ENCODE results near the gene RRAGD. TPM values are rescaled to one million over a fixed set of nuclear protein-coding genes. Genes with fewer than 3 reads are reported as not detected.

The RRAGD gene
- total RNA-seq, 1 donor from 2014 or later: 8.0 TPM

DNA sequence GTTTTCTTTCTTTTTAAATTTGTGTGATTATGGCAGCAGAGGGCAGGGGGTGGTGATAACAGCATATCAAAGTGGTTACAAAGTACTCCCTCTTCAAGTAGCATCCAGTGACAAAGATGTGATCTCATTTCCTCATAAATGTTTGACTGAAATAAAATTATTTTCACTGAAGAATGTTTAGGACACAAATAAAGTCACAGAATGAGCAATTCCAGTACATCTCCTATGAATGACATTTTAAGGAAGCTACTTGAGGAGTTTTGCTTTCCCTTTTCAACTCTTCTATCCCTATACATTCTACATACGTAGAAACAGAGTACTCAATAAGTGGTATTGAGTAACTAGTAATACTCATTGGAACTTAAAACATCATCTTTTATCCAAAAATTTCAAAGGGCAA, 83.1 kb downstream of the RRAGD start:
- TF ChIP-seq, protein P1, sequence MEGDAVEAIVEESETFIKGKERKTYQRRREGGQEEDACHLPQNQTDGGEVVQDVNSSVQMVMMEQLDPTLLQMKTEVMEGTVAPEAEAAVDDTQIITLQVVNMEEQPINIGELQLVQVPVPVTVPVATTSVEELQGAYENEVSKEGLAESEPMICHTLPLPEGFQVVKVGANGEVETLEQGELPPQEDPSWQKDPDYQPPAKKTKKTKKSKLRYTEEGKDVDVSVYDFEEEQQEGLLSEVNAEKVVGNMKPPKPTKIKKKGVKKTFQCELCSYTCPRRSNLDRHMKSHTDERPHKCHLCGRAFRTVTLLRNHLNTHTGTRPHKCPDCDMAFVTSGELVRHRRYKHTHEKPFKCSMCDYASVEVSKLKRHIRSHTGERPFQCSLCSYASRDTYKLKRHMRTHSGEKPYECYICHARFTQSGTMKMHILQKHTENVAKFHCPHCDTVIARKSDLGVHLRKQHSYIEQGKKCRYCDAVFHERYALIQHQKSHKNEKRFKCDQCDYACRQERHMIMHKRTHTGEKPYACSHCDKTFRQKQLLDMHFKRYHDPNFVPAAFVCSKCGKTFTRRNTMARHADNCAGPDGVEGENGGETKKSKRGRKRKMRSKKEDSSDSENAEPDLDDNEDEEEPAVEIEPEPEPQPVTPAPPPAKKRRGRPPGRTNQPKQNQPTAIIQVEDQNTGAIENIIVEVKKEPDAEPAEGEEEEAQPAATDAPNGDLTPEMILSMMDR (IDR thresholded peaks at IDR 0.05; ENCODE audit: unreplicated experiment): no peak
- Mint-ChIP-seq H3K27me3 (no peaks in the 10 kb centered on the region), H3K9me3 (ENCODE audit: low read depth) (no peaks in the 10 kb centered on the region), H3K4me3 (ENCODE audit: low read depth) (no peak overlapping the region), H3K36me3 (ENCODE audit: insufficient read depth) (peaks cover 19% of the 10 kb centered on the region), H3K4me1 (ENCODE audit: low read depth) (peaks cover 25% of the 10 kb centered on the region), H3K27ac (peak overlapping the region; percentile 78)
- no peak for DNase-seq (ENCODE audit: low spot score, unreplicated experiment)

DNA sequence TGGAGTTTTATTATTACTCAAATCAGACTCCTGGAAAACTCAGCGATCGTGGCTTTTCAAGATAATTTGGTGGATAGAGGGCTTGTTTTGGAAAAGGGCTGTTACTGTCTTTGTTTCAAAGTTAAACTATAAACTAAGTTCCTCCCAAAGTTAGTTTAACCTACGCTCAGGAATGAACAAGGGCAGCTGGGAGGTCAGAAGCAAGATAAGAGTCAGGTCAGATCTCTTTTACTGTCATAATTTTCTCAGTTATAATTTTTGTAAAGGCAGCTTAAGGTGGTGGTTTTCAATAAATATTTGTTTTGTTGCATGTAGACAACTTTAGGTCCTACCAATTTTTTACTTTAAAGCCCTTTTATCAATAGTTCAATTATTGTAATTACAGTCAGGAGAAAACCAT, 87.8 kb downstream of the RRAGD start:
- H3K36me3 Mint-ChIP-seq (ENCODE audit: insufficient read depth): peaks cover 40% of the 10 kb centered on the region
- H3K9me3 Mint-ChIP-seq (ENCODE audit: low read depth): peaks cover 24% of the 10 kb centered on the region
- H3K27ac Mint-ChIP-seq: peak overlapping the region; percentile 87
- no peaks in the 10 kb centered on the region for H3K27me3 Mint-ChIP-seq
- peaks cover 35% of the 10 kb centered on the region for H3K4me1 Mint-ChIP-seq (ENCODE audit: low read depth)
- no peak for DNase-seq (ENCODE audit: low spot score, unreplicated experiment)
- H3K4me3 Mint-ChIP-seq (ENCODE audit: low read depth): no peak overlapping the region
- TF ChIP-seq, protein P1 (IDR thresholded peaks at IDR 0.05; ENCODE audit: unreplicated experiment): no peak

DNA sequence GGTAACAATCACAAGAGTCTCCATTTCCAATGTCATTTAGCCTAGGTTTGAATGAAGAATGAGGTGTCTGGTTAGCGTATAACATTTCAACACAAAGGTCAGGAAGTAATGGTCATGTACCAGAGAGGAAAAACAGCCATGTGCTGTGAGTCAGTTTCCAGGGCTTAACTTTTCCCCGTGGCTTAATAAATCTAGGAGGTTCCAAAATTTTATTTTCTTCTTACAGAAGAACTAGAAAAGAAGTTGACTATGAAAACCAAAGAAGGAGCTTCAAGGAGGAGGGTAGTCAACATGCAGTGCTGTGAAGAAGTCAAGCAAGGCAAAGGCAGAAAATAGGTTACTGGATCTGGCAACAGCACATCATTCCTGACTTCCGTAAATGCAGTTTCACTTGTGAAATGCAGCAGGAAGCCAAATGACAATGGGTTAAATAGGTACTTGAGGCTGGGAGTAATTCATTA, 88.5 kb downstream of the RRAGD start:
- Mint-ChIP-seq H3K4me1 (ENCODE audit: low read depth) (peaks cover 28% of the 10 kb centered on the region), H3K36me3 (ENCODE audit: insufficient read depth) (peaks cover 36% of the 10 kb centered on the region), H3K27ac (peak overlapping the region; percentile 11), H3K4me3 (ENCODE audit: low read depth) (no peak overlapping the region), H3K9me3 (ENCODE audit: low read depth) (peaks cover 26% of the 10 kb centered on the region), H3K27me3 (no peaks in the 10 kb centered on the region)
- no peak for DNase-seq (ENCODE audit: low spot score, unreplicated experiment)
- TF ChIP-seq, protein P1 (IDR thresholded peaks at IDR 0.05; ENCODE audit: unreplicated experiment): no peak

DNA sequence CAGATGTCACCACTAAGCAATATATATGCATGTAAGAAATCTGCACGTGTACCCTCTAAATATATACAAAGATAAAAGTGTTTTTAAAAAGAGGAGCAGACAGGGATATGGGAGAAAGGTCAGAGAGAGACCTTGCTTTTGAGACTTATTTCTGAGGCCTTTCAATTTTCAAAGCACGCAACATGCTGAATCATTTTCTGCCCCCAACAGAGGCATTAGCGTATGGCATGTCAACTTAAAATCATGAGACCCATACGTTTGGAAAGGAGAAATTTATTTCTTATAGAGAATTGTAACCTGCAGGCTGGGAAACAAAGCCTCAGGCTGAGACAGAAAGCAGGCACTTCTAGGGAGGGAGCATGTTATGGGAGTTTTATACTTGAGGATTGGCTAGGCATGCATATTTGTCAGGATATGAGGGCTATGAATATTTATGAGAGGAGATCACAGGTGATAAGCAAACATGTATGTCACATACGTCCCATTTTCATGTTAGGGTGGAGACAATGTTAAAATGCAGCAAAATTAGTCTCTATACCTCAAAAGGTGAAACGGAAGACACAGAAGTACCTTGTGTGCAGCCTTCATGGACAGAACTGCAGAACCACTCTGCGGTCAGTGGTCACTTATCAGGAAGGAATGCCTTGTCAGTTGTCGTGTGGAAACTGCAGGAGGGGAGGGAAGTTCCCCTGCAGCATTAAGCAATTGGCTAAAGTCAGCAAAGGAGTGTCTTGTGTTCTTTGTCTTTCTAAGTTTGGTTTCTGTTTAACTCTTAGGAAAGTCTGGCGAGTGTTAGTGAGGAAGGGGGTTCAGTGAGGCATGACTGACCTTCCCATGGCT, 90.7 kb downstream of the RRAGD start:
- Mint-ChIP-seq H3K4me1 (ENCODE audit: low read depth) (peaks cover 20% of the 10 kb centered on the region), H3K36me3 (ENCODE audit: insufficient read depth) (peaks cover 33% of the 10 kb centered on the region), H3K9me3 (ENCODE audit: low read depth) (peaks cover 26% of the 10 kb centered on the region), H3K27me3 (no peaks in the 10 kb centered on the region), H3K27ac (no peak overlapping the region), H3K4me3 (ENCODE audit: low read depth) (no peak overlapping the region)
- no peak for DNase-seq (ENCODE audit: low spot score, unreplicated experiment)
- TF ChIP-seq, protein P1 (IDR thresholded peaks at IDR 0.05; ENCODE audit: unreplicated experiment): no peak

DNA sequence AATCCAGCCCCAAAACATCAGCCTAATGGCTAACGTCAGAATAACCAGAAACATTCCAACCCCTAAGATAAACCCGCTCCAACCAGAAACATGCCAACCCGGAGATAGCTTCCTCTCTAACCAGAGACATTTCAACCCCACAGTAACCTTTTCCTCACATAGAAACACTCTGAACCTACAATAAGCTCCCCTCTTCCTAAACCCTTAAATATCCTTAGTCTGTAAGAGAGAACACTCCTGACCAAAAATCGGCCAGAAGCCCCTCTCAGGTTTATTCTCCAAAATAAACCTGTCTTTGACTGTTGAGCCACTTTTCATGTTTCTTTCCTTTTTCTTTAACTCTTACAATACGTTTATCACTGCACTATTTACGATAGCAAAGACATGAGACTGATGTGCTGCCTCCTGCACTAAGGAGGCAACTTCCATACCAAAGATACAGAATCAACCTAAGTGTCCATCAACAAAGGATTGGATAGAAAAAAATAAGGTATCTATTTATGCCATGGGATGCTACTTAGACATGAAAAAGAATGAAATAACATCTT, 92.0 kb downstream of the RRAGD start:
- Mint-ChIP-seq H3K4me1 (ENCODE audit: low read depth) (peaks cover 20% of the 10 kb centered on the region), H3K27ac (no peak overlapping the region), H3K9me3 (ENCODE audit: low read depth) (peaks cover 26% of the 10 kb centered on the region), H3K4me3 (ENCODE audit: low read depth) (no peak overlapping the region), H3K36me3 (ENCODE audit: insufficient read depth) (peaks cover 33% of the 10 kb centered on the region), H3K27me3 (no peaks in the 10 kb centered on the region)
- DNase-seq (ENCODE audit: low spot score, unreplicated experiment): no peak
- TF ChIP-seq, protein P1 (IDR thresholded peaks at IDR 0.05; ENCODE audit: unreplicated experiment): no peak

Data from progenitor cell of endocrine pancreas (in vitro differentiated cells).